GM13977 (cell line): Measurements from ENCODE around the gene SPDYE6.

Experiments
- DNase-seq: peaks from one replicate; pipeline ENCODE4 v3.0.0; 2012; ENCODE audit warnings: low spot score
- in situ Hi-C: fragments of 300-500 bp; cut with MboI; formaldehyde crosslinking; loops from one replicate; pipeline ENCODE4 v1.12.0; 2022; ENCODE audit warnings: low sequenced_read_pairs, low pct_unique_long_range_greater_than_20kb, mixed read lengths, inconsistent platforms; ENCODE audit not compliant: unreplicated experiment
- TF ChIP-seq, protein P1 (sequence below): IDR thresholded peaks from 2 replicates; pipeline ENCODE4 v1.5.1; 2012; ENCODE audit warnings: mild to moderate bottlenecking, control low read depth; ENCODE audit not compliant: insufficient read depth; ENCODE audit errors: extremely low read depth, missing control alignments

Gene SPDYE6

DNA sequence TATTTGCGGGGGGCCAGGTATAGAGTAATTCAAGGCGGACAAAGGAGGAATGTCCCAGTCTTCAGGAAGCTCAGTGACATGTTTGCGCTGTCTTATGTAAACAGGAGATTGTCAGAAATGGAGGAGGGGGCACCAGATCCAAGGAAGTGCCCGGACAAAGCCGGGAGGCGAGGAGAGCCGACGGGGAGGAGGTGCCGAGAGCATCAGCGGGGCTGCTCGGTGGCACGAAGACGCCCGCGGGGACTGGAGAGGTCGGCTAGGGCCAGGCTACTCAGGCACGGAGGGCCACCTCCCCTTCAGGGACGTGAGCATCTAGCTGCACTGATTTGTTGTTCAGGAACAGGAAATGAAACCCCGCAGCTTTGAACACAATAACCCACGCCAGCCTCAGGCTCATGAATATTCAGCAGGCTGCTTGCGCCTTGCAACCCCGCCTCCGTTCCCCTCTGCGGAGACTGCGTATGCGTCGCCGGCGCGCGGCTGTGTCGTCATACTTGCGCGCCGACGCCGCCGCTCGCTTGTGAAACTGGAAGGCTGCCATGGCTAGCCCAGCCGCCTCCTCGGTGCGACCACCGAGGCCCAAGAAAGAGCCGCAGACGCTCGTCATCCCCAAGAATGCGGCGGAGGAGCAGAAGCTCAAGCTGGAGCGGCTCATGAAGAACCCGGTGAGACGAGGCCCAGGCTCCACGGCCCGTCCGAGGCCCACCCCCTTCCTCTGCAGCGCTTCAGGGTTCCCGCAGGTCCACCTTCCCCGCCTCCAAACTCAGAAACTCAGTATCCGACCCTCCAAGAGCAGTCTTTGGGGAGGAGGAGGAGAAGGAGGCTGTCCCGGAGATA lies 39.8 kb upstream of the SPDYE6 start, which contains the start of gene PRKRIP1:
Gene PRKRIP1 (plus strand): TSS at position 491 of the 837 bp plus-strand sequence. CDS start 49 bp downstream, at position 540.
- TF ChIP-seq, protein P1, sequence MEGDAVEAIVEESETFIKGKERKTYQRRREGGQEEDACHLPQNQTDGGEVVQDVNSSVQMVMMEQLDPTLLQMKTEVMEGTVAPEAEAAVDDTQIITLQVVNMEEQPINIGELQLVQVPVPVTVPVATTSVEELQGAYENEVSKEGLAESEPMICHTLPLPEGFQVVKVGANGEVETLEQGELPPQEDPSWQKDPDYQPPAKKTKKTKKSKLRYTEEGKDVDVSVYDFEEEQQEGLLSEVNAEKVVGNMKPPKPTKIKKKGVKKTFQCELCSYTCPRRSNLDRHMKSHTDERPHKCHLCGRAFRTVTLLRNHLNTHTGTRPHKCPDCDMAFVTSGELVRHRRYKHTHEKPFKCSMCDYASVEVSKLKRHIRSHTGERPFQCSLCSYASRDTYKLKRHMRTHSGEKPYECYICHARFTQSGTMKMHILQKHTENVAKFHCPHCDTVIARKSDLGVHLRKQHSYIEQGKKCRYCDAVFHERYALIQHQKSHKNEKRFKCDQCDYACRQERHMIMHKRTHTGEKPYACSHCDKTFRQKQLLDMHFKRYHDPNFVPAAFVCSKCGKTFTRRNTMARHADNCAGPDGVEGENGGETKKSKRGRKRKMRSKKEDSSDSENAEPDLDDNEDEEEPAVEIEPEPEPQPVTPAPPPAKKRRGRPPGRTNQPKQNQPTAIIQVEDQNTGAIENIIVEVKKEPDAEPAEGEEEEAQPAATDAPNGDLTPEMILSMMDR = no peak
- in situ Hi-C loops = loop anchor here (10.0 kb wide), 1 partner anchor 851 kb away; no protein-coding TSS in a partner anchor
- DNase-seq = peak; percentile 92

DNA sequence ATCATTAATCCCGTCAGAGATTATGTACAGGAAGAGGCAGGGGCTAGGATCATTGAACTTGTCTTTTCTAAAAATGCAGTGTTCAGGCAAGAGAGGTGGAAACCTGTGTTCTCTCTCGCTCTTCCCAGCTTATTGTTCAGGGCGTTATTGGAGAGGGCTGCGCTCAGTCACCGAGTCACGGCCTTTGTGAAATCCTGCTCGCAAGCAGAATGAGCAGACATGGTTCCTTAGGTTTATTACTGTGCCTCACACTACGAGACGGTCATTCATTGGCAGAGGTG lies 39.3 kb upstream of the SPDYE6 start:
- TF ChIP-seq, protein P1 = no peak
- DNase-seq = no peak
- in situ Hi-C loops = loop anchor here (10.0 kb wide), 1 partner anchor 851 kb away; no protein-coding TSS in a partner anchor

DNA sequence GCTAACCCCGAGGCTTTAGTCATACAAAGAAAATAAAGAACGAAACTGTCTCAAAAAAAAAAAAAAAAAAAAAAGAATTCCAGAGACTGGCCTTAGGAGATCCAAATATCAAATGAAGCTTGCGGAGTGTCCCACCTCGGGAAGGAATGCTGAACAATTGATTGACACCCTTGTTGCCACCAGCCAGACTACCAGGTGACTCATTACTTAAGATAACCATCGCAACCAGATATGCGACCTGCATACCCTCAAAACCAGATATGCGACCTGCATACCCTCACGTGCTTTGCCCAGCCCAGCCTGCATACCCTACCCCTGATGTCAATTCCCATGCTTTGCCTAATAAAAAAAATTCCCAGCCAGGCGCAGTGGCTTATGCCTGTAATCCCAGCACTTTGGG lies 37.2 kb upstream of the SPDYE6 start:
- in situ Hi-C loops = loop anchor here (5.0 to 10.0 kb wide), 2 partner anchors 116 to 849 kb away; no protein-coding TSS in a partner anchor
- DNase-seq = no peak

DNA sequence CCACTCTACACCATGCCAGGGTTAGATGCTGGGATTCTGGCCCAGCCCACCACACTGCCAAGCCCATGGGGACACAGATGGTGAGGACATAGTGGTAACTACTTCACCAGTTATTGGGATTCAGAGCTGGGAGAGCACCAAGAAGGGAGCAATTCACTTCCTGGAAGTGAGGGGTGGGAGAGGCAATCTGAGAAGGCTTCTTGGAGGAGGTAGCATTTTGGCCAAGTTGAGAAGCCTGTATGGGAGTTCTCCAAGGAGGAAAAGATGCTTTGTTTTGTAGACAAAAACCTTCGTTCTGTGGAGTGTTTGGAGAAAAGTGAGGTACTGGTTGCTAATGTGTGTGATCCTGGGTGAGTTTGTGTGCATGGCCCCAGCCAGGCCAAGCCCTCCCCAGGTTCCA lies 36.1 kb upstream of the SPDYE6 start:
- TF ChIP-seq, protein P1 = no peak
- in situ Hi-C loops = loop anchor here (5.0 to 10.0 kb wide), 2 partner anchors 115 to 848 kb away; no protein-coding TSS in a partner anchor
- no peak for DNase-seq

More for the DNA sequence above, 37.2 kb upstream of the SPDYE6 start:
- TF ChIP-seq, protein P1 = no peak

DNA sequence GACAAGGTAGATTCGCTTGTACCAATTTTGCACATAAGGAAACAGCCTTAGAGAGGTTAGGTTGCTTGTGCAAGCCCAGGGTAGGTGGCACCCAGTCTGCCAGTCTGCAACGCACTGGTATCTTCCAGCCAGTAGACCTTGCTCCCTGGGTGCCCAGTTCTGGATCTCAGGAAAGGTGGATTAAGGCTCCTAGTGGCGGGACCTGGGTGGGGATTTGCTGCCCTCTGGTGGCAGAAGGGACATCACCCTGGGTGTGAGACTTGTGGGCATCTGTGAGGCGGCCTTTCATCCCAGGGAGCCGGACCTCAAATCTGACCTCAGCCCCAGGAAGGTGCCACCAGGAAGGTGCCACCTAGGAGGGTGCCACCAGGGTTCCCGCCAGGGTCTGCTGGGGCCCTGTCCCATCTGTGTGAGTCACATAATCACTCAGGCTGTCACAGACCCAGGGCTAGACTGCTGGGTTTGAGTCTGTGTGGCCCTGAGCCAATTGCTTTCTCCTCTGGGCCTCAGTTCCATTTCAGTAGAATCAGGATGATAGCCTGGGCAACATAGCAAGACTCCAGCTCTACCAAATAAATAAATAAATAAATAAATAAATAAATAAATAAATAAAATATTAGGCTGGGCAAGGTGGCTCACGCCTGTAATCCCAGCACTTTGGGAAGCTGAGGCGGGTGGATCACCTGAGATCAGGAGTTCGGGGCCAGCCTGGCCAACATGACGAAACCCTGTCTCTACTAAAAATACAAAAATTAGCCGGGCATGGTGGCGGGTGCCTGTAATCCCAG lies 34.6 kb upstream of the SPDYE6 start:
- in situ Hi-C loops = loop anchor here (5.0 to 10.0 kb wide), 2 partner anchors 114 to 846 kb away; no protein-coding TSS in a partner anchor
- TF ChIP-seq, protein P1 = peak; percentile 82
- DNase-seq = peak; percentile 62

DNA sequence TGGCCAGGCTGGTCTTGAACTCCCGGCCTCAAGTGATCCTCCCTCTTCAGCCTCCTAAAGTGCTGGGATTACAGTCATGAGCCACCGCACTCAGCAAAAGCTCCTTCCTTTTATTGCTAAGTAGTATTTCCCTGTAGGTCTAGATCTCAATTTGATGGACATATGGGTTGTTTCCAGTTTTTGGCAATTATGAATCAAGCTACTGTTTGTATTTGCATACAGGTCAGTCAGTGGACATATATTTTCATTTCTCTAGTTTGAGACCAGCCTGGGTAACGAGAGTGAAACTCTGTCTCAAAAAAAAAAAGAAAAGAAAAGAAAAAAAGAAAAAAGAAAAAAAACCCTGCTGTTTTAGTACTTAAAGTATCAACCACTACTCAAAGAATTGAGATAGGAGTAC lies 33.6 kb upstream of the SPDYE6 start:
- in situ Hi-C loops = loop anchor here (5.0 to 10.0 kb wide), 2 partner anchors 113 to 845 kb away; no protein-coding TSS in a partner anchor
- DNase-seq = no peak
- TF ChIP-seq, protein P1 = no peak
